ENCODE measurements around the gene ZKSCAN5.
"Not testable (repeated sequence)": the region's sequence is repeated elsewhere in the genome, so short reads cannot be mapped to it uniquely, and the experiment has no call there.

Gene ZKSCAN5

DNA sequence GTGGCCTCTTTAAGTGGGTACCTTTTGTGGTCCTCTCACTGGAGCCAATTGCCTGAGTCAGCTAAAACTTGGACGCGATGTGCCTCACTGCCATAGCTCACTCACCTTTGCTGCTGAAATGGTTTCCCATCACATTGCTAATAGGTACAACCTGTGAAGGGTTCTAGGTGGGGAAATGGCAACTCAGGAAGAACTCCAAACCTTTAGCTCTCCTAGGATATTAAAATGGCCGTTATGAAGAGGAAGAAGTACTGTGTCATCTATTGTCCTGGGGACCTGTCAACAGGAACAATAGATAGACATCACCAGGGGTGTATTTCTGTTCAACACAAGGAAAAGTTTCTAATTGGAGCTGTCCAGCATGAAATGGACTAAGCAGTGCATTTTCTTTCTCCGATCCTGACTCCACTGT is 52.7 kb downstream of the ZKSCAN5 start:
- no peak for DNase-seq

DNA sequence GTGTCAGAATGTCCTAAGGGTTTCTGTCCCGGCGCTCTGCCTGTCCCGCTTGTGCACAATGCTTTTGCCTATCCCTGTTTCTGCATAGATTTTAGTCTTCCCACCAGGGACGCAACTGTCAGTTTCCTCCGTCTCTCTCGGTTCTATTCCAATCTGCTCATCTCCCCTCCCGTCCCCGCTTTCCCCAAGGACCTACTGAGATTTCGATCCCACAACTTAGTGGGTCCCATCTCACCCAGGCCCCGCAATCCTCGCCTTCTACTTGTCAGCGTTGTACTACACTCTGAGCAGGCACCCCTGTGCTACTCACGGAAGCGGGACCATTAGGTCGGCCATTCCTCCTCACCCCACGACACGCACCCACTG is 53.5 kb downstream of the ZKSCAN5 start:
- DNase-seq = no peak

DNA sequence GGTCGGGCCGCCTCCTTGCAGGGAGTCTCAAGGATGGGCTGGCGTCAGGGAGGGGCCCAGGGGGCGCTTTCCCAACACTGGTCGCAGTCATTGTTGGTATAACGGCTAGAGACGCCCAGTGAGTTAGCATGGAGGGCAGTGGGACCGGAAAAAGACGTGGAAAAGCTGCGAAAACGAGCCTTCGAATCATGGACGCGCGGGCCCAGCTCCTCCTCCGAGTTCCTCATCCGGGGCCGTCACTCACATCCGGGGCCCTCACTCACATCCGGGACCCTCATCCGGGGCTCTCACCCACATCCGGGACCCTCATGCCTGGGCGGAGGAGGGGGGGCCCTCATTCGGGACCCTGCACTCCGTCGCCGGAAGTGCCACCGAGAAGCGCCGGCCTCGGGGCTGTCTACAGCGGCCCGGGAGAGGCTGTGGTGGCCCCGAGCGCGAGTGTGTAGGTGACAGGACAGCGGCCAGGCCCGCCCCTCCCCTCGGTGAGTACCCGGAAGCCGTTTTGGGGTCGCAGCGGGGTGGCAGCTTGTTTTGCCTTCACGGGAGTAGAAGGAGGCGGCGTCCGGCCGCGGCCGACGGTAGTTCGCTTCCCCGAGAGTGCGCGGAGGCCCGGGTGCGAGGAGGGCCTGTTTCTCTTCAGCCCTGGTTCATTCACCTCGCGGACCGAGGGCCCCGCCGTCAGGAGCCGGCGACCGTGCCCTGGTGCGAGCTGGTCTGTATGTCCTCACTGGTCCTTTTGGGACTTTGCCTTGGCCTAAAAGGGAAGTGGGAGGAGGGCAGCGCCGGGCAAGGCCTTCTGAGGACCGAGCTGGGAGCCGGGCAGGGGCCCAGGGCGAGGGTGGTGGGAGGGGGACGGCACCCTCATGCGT is 54.1 kb downstream of the ZKSCAN5 start, which contains the start of gene ZNF655:
Gene ZNF655 (plus strand): TSS at position 337 of the 869 bp plus-strand sequence. CDS start 1,918 bp downstream, outside the sequence.
- peak; percentile 91 for DNase-seq

DNA sequence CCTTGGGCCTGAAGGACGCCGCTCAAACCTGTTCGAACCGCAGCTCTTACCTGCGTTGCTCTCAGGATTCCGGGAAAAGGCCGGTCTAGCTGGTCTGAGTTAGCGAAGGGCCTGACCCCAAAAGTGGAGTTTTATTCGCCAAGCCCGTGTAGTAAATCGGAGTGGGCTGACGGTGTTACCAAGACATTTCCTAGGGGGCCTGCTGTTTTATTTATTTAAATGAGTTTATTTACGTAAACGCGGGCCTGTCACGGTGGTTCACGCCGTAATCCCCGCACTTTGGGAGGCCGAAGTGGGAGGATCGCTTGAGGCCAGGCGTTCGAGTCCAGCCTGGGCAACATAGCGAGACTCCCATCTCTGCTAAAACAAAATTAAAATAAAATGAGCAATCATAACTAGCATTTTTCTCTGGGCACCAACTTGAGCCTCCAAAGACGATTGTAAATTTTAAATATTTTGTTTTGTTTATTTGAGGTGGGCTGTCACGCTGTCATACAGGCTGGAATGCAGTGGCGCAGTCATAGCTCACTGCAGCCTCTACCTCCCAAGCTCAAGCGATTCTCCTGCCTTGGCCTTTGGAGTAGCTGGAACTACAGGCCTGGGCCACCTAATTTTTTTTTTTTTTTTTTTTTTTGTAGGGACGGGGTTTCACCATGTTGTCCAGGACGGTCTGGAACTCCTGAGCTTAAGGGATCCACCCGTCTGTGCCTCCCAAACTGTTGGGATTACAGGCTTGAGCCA is 54.9 kb downstream of the ZKSCAN5 start:
- peak; percentile 8 for DNase-seq

DNA sequence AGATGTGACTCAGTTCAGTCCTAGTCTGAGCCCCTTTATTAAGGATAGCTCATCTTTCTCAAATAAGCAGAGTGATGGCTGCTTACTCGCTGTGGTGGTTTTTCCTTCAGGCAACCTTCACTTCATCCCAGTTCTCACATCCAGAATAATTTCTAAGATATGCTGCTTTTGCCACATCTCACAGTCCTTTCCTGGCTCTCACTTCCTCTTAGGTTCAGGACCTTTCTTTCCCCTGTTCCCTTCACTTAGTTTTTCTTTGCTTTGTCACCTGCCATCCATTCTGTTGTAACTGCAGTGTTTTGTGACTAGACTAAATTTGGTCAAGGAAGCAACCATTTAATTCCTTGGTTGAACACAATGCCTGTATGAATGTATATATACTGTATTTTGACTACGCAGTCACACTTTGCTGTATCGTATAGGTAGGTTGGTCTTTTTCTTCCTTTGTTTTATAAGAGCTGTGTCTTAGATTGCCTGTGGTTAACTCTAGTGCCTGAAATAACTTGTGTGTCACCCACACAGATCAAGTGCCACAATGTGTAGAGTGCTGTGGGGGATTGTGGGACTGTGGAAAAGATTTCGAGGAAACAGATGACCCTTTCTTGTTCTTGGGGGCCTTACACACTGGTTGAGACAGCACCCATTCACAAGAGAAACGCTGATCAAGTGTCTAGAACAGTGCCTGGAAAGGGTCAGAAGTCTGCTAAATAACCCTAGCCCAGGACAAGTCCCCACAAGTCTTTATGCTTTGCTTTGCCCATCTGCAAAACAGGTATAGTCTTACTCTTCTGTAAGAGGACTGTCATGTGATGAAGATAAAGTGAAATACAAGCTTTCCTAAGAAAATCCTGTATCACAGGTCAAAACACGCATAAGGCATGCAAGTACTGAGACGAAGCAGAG is 56.6 kb downstream of the ZKSCAN5 start:
- DNase-seq = no peak

DNA sequence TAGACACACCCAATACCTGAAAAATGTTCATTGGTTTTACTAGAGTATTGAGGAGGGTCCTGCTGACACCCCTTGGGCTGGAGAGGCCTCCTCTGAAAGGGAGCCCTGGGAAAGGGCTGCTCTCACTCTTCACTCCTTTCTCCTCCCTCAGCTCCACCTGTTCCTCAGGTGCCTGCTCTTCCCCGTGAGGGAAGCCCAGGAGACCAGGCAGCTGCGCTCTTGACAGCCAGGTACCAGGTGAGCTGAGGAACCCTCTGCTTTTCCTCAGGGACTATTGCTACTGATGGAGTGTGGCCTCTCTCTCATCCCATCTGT is 57.2 kb downstream of the ZKSCAN5 start:
- no peak for DNase-seq

DNA sequence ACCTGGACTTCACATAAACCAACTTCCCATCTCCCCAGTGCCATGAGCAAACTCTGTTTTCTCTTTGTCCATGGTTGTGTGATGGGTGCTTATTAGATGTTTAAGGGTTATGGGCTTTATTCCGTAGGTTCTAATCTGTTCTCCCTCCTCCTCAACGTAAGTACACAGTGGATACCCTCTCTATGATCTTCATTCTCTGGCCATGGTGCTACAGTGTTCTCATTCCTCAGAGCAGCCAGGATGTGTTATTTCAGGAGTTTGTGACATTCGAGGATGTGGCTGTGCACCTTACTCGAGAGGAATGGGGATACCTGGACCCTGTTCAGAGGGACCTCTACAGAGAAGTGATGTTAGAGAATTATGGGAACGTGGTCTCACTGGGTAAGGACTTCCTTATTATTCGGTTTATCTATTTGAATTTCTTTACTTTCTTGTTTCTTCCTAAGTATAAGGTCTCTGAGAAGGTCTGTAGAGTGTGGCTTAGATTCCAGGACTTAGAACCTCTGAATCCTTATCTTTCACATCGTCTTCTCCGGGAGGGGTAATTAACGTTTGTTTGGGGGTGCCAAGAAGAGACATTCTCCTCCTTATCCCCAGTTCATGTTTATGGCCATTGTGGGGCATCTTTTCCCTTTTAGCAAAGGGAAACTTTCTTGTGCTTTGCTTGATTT is 57.8 kb downstream of the ZKSCAN5 start:
- no peak for DNase-seq

DNA sequence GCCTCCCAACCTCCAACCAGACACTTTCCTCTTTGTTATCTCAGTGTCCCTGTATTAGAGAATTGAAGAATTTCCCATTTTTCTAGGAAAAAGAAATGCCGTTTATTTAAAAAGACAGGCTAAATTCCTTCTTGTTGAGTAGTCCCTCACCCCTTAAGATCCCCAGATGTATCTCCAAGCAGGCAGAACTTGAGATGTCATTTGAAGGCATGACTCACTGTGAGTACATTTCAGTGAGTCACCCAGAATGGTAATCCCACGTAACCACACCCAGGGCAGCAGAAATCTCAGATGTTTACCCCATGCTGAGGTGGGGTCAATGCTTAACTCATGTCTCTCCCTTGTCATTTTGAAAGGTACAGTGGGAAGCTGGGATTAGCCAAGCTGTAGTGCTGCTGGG is 58.4 kb downstream of the ZKSCAN5 start:
- DNase-seq = no peak

DNA sequence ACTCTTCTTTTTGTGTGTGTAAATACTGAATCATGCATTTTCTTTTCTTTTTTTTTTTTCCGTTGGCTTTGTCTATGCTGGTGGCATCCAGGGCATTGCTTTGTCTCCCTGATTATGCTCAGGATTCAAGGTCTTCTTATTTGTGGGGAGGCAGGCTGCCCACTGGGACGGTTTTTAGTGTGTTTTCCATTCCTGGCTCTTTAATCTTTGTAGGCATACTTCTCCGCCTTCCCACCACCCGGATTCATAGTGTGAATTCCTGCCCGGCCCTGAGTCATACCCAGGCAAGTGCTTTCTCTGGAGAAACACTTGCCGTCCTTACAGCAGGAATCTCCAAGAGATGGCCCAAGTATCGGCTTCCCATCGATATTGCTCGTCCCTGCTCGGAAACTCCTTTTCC is 59.2 kb downstream of the ZKSCAN5 start:
- DNase-seq = no peak

DNA sequence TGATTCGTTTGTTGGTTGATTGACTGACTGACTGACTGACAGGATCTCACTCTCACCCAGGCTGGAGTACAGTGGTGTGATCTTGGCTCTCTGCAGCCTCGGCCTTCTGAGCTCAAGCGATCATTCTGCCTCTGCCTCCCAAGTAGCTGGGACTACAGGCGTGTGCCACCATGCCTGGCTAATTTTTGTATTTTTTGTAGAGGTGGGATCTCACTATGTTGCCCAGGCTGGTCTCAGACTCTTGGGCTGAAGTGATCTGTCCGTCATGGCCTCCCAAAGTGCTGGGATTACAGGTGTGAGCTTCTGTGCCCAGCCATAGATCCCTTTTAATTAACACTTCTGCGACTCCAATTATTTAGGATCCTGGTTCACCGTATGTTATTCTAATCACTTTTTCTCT is 64.3 kb downstream of the ZKSCAN5 start:
- DNase-seq = not testable (repeated sequence)

DNA sequence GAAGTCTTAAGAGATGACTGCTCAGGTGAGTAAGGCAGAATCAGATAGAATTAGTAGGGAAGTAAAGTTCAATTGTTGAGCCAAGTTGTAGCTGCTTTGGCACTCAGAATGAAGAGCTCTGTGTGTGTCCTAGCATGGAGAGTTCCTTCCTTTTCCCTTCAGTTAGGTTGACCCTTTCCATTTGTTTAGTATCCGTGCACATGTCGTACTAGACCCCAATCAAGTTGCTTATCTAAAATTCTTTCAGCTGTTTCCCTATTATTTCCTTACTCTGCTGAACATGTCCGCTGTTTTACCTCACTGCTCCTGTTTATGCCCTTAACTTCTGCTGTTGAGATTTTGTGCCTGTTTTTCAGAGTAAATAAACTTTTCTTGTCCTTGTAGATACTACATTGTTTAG is 67.3 kb downstream of the ZKSCAN5 start:
- DNase-seq = no peak

DNA sequence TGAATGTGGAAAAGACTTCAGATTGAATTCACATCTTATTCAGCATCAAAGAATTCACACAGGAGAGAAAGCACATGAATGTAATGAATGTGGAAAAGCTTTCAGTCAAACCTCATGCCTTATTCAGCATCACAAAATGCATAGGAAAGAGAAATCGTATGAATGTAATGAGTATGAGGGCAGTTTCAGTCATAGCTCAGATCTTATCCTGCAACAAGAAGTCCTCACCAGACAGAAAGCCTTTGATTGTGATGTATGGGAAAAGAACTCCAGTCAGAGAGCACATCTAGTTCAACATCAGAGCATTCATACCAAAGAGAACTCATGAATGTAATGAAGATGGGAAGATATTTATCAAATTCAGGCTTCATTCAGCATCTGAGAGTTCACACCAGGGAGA is 68.8 kb downstream of the ZKSCAN5 start:
- DNase-seq = no peak

DNA sequence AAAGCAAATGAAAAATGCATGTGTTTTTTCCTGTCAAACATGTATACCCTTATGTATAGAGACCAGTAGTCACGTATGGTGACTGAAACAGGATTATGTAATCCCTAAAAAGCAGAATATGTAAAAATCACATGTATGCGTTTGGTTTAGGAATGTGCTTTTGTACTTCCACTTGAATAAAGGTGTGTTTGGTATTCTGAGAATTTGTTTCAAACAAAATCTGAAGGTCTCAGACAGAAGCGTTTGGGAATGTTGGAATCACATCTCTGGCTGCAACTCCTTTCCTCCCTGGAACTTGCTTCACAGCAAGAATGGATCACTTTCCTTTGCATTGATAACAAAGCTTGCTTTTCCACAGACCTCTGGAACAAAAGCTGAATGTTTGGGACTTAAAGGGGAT is 71.8 kb downstream of the ZKSCAN5 start:
- no peak for DNase-seq

DNA sequence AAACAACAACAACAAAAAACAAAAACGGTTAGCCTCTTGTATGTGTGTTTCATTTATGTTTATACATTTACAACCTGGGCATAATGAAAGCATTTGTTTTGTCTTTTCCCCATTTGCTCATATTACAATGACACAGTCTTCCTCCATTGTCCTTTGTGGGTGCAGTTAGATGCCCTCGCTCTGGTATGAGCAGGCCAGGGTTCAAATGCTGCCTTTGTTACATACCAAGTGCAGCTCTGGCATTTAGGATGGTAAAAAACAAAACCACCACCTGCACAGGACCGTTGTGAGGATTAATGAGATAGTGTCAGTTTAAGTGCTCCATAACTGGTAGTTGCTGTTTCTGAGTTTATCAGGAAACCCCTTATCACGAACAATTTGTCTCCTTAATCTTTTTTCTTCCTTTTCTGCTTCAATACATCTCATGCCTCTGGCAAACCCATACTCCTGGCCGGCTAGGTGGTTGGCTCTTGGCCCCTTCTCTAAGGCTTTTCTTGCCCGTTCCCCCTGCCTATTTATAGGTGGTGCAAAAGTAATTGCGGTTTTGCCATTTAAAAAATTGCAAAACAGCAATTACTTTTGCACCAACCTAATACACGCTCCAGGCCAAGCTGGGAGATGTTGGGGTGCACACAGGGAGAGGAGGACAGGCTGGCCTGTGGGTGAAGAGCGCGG is 75.0 kb downstream of the ZKSCAN5 start:
- no peak for DNase-seq

DNA sequence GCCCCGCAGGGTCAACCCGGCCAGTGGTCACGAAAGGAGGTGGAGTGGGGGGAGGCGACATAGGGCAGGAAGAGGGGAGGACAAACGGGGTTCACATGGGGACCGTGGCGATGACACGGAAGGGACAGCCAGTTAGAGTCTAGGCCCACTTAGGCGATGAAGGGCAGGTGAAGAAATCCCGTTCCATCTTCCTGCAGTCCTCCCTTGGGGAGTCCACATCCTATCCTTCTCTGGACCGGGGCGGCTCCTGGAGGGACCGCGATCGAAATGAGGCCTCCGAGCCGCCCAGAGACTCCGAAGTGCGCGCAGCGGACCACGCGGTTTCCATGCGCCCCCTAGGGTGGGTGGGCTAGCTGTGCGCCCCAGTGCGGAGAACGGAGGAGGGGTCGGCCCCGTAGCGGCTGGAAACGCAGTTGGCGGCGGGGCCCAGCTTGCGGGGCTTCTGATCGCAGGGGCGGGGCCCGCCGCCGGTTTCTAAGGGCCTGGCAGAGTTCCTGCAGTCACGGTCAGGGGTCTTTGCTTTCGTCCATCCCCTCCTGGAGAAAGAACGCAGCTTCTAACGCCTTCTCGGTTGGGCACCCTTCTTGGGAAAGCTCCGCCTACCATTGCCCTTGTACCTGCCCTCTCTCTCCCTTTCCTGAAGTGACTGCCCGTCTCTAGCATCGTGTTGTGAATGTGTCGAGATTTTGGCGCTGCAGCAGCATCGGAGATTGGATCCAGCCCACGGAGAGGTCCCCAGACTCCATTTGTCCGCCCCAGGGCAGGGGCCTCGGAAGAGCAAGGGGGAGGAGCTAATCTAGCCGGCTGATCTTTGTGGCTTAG is 75.7 kb downstream of the ZKSCAN5 start:
- peak; percentile 55 for DNase-seq

DNA sequence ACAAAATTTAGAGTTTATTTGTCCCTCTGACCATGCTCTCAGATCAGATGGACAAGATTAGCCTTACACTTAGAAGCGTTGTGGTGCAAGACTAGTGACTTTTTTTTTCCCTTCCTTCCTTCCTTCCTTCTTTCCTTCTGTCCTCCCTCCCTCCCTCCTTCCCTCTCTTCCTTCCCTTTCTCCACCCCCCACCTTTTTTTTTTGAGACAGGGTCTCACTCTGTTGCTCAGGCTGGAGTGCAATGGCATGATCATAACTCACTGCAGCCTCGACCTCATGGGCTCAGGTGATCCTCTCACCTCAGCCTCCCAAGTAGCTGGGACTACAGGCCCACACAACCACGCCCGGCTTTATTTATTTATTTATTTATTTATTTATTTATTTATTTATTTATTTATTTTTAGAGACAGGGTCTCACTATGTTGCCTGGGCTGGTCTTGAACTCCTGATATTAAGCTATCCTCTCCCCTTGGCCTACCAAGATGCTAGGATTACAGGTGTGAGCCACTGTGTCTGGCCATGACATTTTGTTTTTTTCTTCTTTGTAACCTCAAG is 76.4 kb downstream of the ZKSCAN5 start:
- not testable (repeated sequence) for DNase-seq

Data from effector CD8-positive, alpha-beta T cell (primary cell).